GM20000 (cell line): ENCODE results near the gene FNDC7.
"Not testable (repeated sequence)": the region's sequence is repeated elsewhere in the genome, so short reads cannot be mapped to it uniquely, and the experiment has no call there.

Experiments used
- DNase-seq: peaks from one replicate; pipeline ENCODE4 v3.0.0; 2012; ENCODE audit warnings: low spot score
- CTCF ChIP-seq: IDR thresholded peaks from 2 replicates; pipeline ENCODE4 v1.5.1; 2012; ENCODE audit warnings: mild to moderate bottlenecking, control low read depth; ENCODE audit errors: extremely low read depth, missing control alignments

FNDC7 gene

GRCh38 chr1:108701176-108701849, 11.4 kb upstream of the FNDC7 start:
- no peak for TF ChIP-seq CTCF
- DNase-seq: no peak

GRCh38 chr1:108702109-108702508, 10.6 kb upstream of the FNDC7 start:
- not testable (repeated sequence) for DNase-seq

- no peak for TF ChIP-seq CTCF
- DNase-seq: no peak
Observed at GRCh38 chr1:108703939-108704338, 8.8 kb upstream of the FNDC7 start.

- no peak for TF ChIP-seq CTCF
- DNase-seq: no peak
Observed at GRCh38 chr1:108704496-108704895, 8.2 kb upstream of the FNDC7 start.

GRCh38 chr1:108706643-108707042, 6.1 kb upstream of the FNDC7 start:
- no peak for TF ChIP-seq CTCF
- DNase-seq: no peak

- DNase-seq: peak; percentile 15
Observed at GRCh38 chr1:108708691-108709660, 3.7 kb upstream of the FNDC7 start.

GRCh38 chr1:108715932-108716331, 3.2 kb downstream of the FNDC7 start:
- no peak for DNase-seq
- no peak for TF ChIP-seq CTCF

More at GRCh38 chr1:108708691-108709660, 3.7 kb upstream of the FNDC7 start:
- peak; percentile 10 for TF ChIP-seq CTCF
